Loucy (cell line): ENCODE measurements around the gene FAM50A.
"Not testable (repeated sequence)": the region's sequence is repeated elsewhere in the genome, so short reads cannot be mapped to it uniquely, and the experiment has no call there.

Experiments used
- H2AFZ ChIP-seq: fragments of 200-600 bp; sonication (generic); 2 replicates; pipeline ENCODE4 v1.6.0; 2016; ENCODE audit warnings: antibody characterized with exemption, mild to moderate bottlenecking, low read length, moderate library complexity
- H3F3A ChIP-seq: fragments of 200-600 bp; 2 replicates; pipeline ENCODE4 v1.6.0; 2016; ENCODE audit warnings: antibody characterized with exemption, low read depth, mild to moderate bottlenecking
- H3K27me3 ChIP-seq: fragments of 200-600 bp; sonication (generic); 2 replicates; pipeline ENCODE4 v1.6.1; 2014; ENCODE audit warnings: low read length, mild to moderate bottlenecking; ENCODE audit not compliant: insufficient read depth, poor library complexity, severe bottlenecking
- H3K36me3 ChIP-seq: fragments of 200-600 bp; sonication (generic); 2 replicates; pipeline ENCODE4 v1.6.1; 2016; ENCODE audit warnings: low read length; ENCODE audit not compliant: insufficient read depth
- H3K4me1 ChIP-seq: fragments of 200-600 bp; sonication (generic); 2 replicates; pipeline ENCODE4 v1.5.1; 2014; ENCODE audit warnings: low read length, mild to moderate bottlenecking; ENCODE audit not compliant: insufficient read depth, poor library complexity, severe bottlenecking
- H3K4me2 ChIP-seq: fragments of 200-600 bp; sonication (generic); 2 replicates; pipeline ENCODE4 v1.6.0; 2014; ENCODE audit warnings: antibody characterized with exemption, low read length, low read depth, mild to moderate bottlenecking; ENCODE audit not compliant: poor library complexity, severe bottlenecking
- H3K4me3 ChIP-seq: fragments of 200-600 bp; sonication (generic); 2 replicates; pipeline ENCODE4 v1.5.1; 2014; ENCODE audit warnings: low read length, mild to moderate bottlenecking, mixed read lengths; ENCODE audit not compliant: poor library complexity, severe bottlenecking
- H3K79me2 ChIP-seq: fragments of 200-600 bp; sonication (generic); 2 replicates; pipeline ENCODE4 v1.6.1; 2014; ENCODE audit warnings: low read length; ENCODE audit not compliant: insufficient read depth
- H3K9ac ChIP-seq: fragments of 200-600 bp; sonication (generic); 2 replicates; pipeline ENCODE4 v1.6.0; 2014; ENCODE audit warnings: mild to moderate bottlenecking, low read depth, low read length, moderate library complexity; ENCODE audit not compliant: poor library complexity, severe bottlenecking
- H3K9me2 ChIP-seq: fragments of 200-600 bp; sonication (generic); replicated peaks from 2 replicates; pipeline ENCODE4 v1.6.1; 2016; ENCODE audit warnings: low read depth, low read length, mixed read lengths
- H3K9me3 ChIP-seq: fragments of 200-600 bp; sonication (generic); 2 replicates; pipeline ENCODE4 v1.6.1; 2014; ENCODE audit warnings: mild to moderate bottlenecking, antibody characterized with exemption, low read length, low read depth; ENCODE audit not compliant: insufficient read depth
- H4K20me1 ChIP-seq: fragments of 200-600 bp; sonication (generic); 2 replicates; pipeline ENCODE4 v1.6.0; 2014; ENCODE audit warnings: antibody characterized with exemption, low read length, mild to moderate bottlenecking; ENCODE audit not compliant: insufficient read depth, poor library complexity, severe bottlenecking
- CTCF ChIP-seq: fragments of 200-600 bp; sonication (generic); conservative IDR thresholded peaks from 2 replicates; pipeline ENCODE4 v1.5.1; 2014; ENCODE audit warnings: mild to moderate bottlenecking, antibody characterized with exemption, low read length
- EZH2phosphoT487 ChIP-seq: fragments of 200-600 bp; IDR thresholded peaks from 2 replicates; pipeline ENCODE4 v1.6.1; 2018; ENCODE audit warnings: antibody characterized with exemption, mild to moderate bottlenecking, moderate library complexity, borderline replicate concordance

The FAM50A gene

GRCh38 chrX:154397888-154398667 is 45.9 kb upstream of the FAM50A start, which contains the start of gene RPL10:
Gene RPL10, plus strand, starts transcription at chrX:154398377. Its CDS starts 143 bp downstream, at chrX:154398520.
- Histone ChIP-seq H3K4me3 (peak within 1 kb of the TSS; percentile 93), H3K4me1 (peaks cover 13% of the 10 kb centered on the region), H3K79me2 (peaks cover 35% of the 10 kb centered on the region), H3F3A (no peaks in the 10 kb centered on the region; the same call in 1 of the 2 replicates), H3K36me3 (peaks cover 21% of the 10 kb centered on the region; the same call in 1 of the 2 replicates), H3K9me2 (no peaks in the 10 kb centered on the region), H2AFZ (peak within 1 kb of the TSS; percentile 80; the same call in 1 of the 2 replicates), H3K4me2 (peak within 1 kb of the TSS; percentile 86), H3K9me3 (no peaks in the 10 kb centered on the region), H4K20me1 (peaks cover 25% of the 10 kb centered on the region), H3K9ac (peak within 1 kb of the TSS; percentile 100), H3K27me3 (peaks cover 8% of the 10 kb centered on the region)
- TF ChIP-seq EZH2phosphoT487 (no peak), CTCF (no peak)

GRCh38 chrX:154398668-154399526 is 45.0 kb upstream of the FAM50A start:
- Histone ChIP-seq H3K9me3 (no peaks in the 10 kb centered on the region), H3K9ac (peak overlapping the region; percentile 100), H3K4me1 (peaks cover 13% of the 10 kb centered on the region), H3K4me2 (peak overlapping the region; percentile 86), H3K9me2 (no peaks in the 10 kb centered on the region), H3K79me2 (peaks cover 35% of the 10 kb centered on the region), H3K27me3 (peaks cover 8% of the 10 kb centered on the region), H4K20me1 (peaks cover 25% of the 10 kb centered on the region), H3K36me3 (peaks cover 21% of the 10 kb centered on the region; the same call in 1 of the 2 replicates), H3K4me3 (peak overlapping the region; percentile 93), H2AFZ (no peak overlapping the region), H3F3A (no peaks in the 10 kb centered on the region; the same call in 1 of the 2 replicates)
- TF ChIP-seq EZH2phosphoT487: no peak
- peak; percentile 64 for TF ChIP-seq CTCF

GRCh38 chrX:154399527-154400368 is 44.2 kb upstream of the FAM50A start:
- no peak for TF ChIP-seq CTCF
- no peak for TF ChIP-seq EZH2phosphoT487
- H3F3A ChIP-seq: no peaks in the 10 kb centered on the region; the same call in 1 of the 2 replicates
- H4K20me1 ChIP-seq: peaks cover 25% of the 10 kb centered on the region
- H2AFZ ChIP-seq: no peak overlapping the region
- peaks cover 8% of the 10 kb centered on the region for H3K27me3 ChIP-seq
- H3K36me3 ChIP-seq: peaks cover 21% of the 10 kb centered on the region; the same call in 1 of the 2 replicates
- peak overlapping the region; percentile 93 for H3K4me3 ChIP-seq
- H3K9me3 ChIP-seq: no peaks in the 10 kb centered on the region
- no peaks in the 10 kb centered on the region for H3K9me2 ChIP-seq
- H3K9ac ChIP-seq: peak overlapping the region; percentile 100
- peaks cover 35% of the 10 kb centered on the region for H3K79me2 ChIP-seq
- peaks cover 13% of the 10 kb centered on the region for H3K4me1 ChIP-seq
- peak overlapping the region; percentile 86 for H3K4me2 ChIP-seq

GRCh38 chrX:154400369-154400817 is 43.5 kb upstream of the FAM50A start:
- not testable (repeated sequence) for H3K9me2 ChIP-seq, H3K9ac ChIP-seq, H2AFZ ChIP-seq, H3K9me3 ChIP-seq, H3F3A ChIP-seq, H3K27me3 ChIP-seq
- H3K4me1 ChIP-seq: peaks cover 13% of the 10 kb centered on the region
- peaks cover 21% of the 10 kb centered on the region; the same call in 1 of the 2 replicates for H3K36me3 ChIP-seq
- H3K4me2 ChIP-seq: peak overlapping the region; percentile 86
- H4K20me1 ChIP-seq: peaks cover 25% of the 10 kb centered on the region
- H3K79me2 ChIP-seq: peaks cover 35% of the 10 kb centered on the region
- H3K4me3 ChIP-seq: peak overlapping the region; percentile 93
